Activated naive CD8-positive, alpha-beta T cell treated with anti-CD3 and anti-CD28 coated beads for 36 hours (primary cell): Measurements from ENCODE around the gene SCUBE2. TPM values are rescaled to one million over a fixed set of nuclear protein-coding genes. Genes with fewer than 3 reads are reported as not detected.
"Not testable (repeated sequence)": the region's sequence is repeated elsewhere in the genome, so short reads cannot be mapped to it uniquely, and the experiment has no call there.

Experiments used
- DNase-seq: peaks from one replicate; pipeline ENCODE4 v3.0.0; 2021
- H3K27ac Mint-ChIP-seq: one replicate; pipeline ENCODE4 v1.8.0; 2022; ENCODE audit warnings: mild to moderate bottlenecking, moderate library complexity, mixed read lengths
- H3K27me3 Mint-ChIP-seq: one replicate; pipeline ENCODE4 v1.8.0; 2022; ENCODE audit warnings: mild to moderate bottlenecking, mixed read lengths
- H3K36me3 Mint-ChIP-seq: one replicate; pipeline ENCODE4 v1.8.0; 2021; ENCODE audit warnings: mild to moderate bottlenecking, mixed read lengths
- H3K4me1 Mint-ChIP-seq: one replicate; pipeline ENCODE4 v1.8.0; 2021; ENCODE audit warnings: mixed read lengths
- H3K4me3 Mint-ChIP-seq: one replicate; pipeline ENCODE4 v1.8.0; 2022; ENCODE audit warnings: mild to moderate bottlenecking, moderate library complexity, mixed read lengths
- H3K9me3 Mint-ChIP-seq: one replicate; pipeline ENCODE4 v1.8.0; 2022; ENCODE audit warnings: mixed read lengths
- total RNA-seq, 2 experiments: library from RNA; stranded (reverse); gene quantifications; one replicate each; pipeline ENCODE4 v1.2.3, GENCODE V29; 2021

SCUBE2 gene
- total RNA-seq, 2 experiments from 2014 or later: not detected

DNA sequence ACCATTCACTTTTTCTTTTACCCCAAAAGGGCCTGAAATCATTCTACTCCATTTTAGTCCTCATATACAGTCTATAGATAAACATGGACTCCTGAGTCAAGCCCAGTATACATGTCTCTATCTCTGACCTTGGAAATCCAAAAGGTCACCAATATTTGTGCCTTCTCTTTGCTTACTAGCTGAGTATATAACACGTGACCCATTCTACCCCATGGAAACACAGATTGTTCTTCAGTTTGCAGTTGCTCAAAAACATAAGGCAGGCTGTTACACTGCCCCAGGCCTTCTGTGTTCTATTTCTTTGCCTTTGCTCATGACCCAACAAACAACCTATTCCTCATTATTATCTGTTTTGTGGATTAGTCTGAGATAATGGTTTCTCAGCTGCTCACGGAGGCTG lies 93.4 kb downstream of the SCUBE2 start:
- Mint-ChIP-seq H3K4me1 (peaks cover 15% of the 10 kb centered on the region), H3K4me3 (no peak overlapping the region), H3K27ac (no peak overlapping the region), H3K27me3 (peaks cover 37% of the 10 kb centered on the region), H3K36me3 (no peaks in the 10 kb centered on the region), H3K9me3 (no peaks in the 10 kb centered on the region)
- DNase-seq: no peak

DNA sequence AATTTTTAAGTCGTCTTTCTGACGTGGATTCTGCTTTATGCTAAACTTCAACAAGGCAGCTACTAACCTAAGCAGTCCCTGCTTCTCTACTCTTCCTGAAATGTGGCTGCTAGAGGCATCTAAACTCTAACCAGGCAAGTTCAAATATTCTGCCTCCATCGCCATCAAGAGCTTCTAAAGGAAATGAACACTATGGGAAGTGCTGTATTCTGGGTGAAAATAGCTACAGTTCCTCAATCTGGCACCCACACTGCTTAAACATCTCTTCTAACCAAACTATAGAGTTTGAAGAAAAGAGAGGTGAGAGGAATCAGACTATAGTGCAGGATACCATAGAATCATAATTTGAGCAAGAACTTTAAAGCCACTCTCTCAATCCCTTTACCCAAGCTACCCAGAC lies 93.9 kb downstream of the SCUBE2 start:
- Mint-ChIP-seq H3K9me3 (no peaks in the 10 kb centered on the region), H3K27me3 (peaks cover 32% of the 10 kb centered on the region), H3K4me3 (no peak overlapping the region), H3K36me3 (no peaks in the 10 kb centered on the region), H3K4me1 (peaks cover 11% of the 10 kb centered on the region), H3K27ac (no peak overlapping the region)
- DNase-seq: no peak

DNA sequence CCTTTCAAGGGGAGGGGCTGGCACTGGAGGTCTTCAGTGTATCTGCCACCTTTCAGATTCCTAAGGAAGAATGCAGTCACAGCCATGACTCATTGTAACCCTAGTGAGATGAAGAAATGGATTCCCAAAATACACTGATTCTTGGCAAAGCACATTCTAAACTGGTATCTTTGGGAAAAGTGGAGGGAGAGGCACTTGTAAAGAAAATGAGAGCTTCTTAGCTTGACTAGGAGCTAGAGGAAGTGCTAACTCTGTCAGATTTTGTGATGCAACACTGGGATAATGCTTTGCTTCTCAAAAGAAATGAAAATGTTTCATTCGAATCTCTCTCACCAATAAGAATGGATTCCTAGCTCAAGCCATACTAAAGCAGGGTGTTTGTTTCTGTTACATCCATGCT lies 101.9 kb downstream of the SCUBE2 start:
- no peak for DNase-seq
- peaks cover 15% of the 10 kb centered on the region for H3K27me3 Mint-ChIP-seq
- no peak overlapping the region for H3K4me3 Mint-ChIP-seq
- H3K27ac Mint-ChIP-seq: no peak overlapping the region
- no peaks in the 10 kb centered on the region for H3K9me3 Mint-ChIP-seq
- H3K36me3 Mint-ChIP-seq: no peaks in the 10 kb centered on the region
- H3K4me1 Mint-ChIP-seq: no peaks in the 10 kb centered on the region

- H3K27ac Mint-ChIP-seq: no peak overlapping the region
- no peaks in the 10 kb centered on the region for H3K9me3 Mint-ChIP-seq
- H3K27me3 Mint-ChIP-seq: peaks cover 15% of the 10 kb centered on the region
- H3K4me3 Mint-ChIP-seq: no peak overlapping the region
- no peak for DNase-seq
- no peaks in the 10 kb centered on the region for H3K4me1 Mint-ChIP-seq
- no peaks in the 10 kb centered on the region for H3K36me3 Mint-ChIP-seq
Measured at GRCh38 chr11:8988329-8989234, 102.8 kb downstream of the SCUBE2 start.

DNA sequence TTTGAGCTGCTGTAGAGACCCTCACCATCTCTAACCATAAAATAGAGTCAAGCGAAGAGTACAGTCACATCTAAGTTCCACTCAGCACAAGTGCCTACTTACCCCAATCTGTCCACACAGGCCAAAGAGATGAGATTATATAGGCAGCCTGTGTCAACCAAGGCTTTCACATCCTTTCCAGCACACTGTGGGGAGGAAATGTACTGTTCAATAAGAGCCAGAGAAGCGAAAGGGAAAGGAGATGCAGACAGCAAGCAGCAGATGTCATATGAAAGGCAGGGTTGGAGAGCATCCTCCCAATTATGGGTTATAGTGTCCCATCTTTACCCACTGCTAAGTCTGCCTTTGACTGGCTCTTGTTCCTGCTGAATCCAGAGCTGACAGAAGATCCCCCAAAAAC lies 104.0 kb downstream of the SCUBE2 start:
- Mint-ChIP-seq H3K4me3 (no peak overlapping the region), H3K36me3 (no peaks in the 10 kb centered on the region), H3K9me3 (no peaks in the 10 kb centered on the region), H3K27ac (no peak overlapping the region), H3K4me1 (no peaks in the 10 kb centered on the region), H3K27me3 (peaks cover 15% of the 10 kb centered on the region)
- no peak for DNase-seq

DNA sequence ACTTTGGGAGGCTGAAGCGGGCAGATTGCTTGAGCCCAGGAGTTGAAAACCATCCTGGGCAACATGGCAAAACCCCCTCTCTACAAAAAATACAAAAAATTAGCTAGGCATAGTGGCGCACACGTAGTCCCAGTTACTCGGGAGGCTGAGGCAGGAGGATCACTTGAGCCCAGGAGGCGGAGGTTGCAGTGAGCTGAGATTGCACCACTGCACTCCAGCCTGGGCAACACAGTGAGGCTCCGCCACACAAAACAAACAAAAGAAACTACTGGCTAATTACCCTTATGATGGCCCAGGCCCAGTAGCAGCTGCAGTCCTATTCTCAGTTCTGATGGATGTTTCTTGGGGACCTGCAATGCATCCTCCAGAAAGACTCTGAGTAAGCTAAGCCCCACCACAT lies 104.6 kb downstream of the SCUBE2 start:
- H3K4me1 Mint-ChIP-seq, H3K9me3 Mint-ChIP-seq, H3K4me3 Mint-ChIP-seq, H3K36me3 Mint-ChIP-seq, DNase-seq, H3K27ac Mint-ChIP-seq: not testable (repeated sequence)
- H3K27me3 Mint-ChIP-seq: peaks cover 15% of the 10 kb centered on the region

GRCh38 chr11:8985462-8985861 lies 105.9 kb downstream of the SCUBE2 start:
- Mint-ChIP-seq H3K36me3 (no peaks in the 10 kb centered on the region), H3K27ac (no peak overlapping the region), H3K9me3 (no peaks in the 10 kb centered on the region), H3K4me3 (no peak overlapping the region), H3K4me1 (no peaks in the 10 kb centered on the region), H3K27me3 (peaks cover 10% of the 10 kb centered on the region)
- no peak for DNase-seq

- H3K4me3 Mint-ChIP-seq: no peak overlapping the region
- H3K4me1 Mint-ChIP-seq: no peaks in the 10 kb centered on the region
Measured at GRCh38 chr11:8983552-8983951, 107.8 kb downstream of the SCUBE2 start.

DNA sequence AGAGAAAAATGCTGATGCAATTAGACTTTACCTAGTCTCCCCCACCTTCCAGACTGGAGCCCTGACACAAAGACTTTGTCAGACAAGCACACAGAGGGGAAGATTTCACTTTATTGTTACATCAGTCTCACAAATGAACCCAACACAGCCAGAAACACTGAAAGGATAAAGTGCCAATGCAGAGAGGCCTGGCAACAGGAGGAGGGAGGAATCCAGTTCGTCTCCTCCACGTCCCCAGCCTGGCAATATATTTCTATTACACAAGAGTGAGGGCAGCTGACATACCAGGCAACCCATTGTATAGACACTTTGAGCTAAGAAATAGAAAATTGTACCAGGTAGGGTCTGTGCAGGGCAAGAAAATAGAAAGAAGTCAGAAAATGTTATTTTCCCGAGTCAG lies 110.9 kb downstream of the SCUBE2 start:
- no peaks in the 10 kb centered on the region for H3K36me3 Mint-ChIP-seq
- H3K9me3 Mint-ChIP-seq: no peaks in the 10 kb centered on the region
- no peak for DNase-seq
- no peak overlapping the region for H3K4me3 Mint-ChIP-seq
- H3K27me3 Mint-ChIP-seq: no peaks in the 10 kb centered on the region
- H3K27ac Mint-ChIP-seq: no peak overlapping the region
- no peaks in the 10 kb centered on the region for H3K4me1 Mint-ChIP-seq

More at GRCh38 chr11:8983552-8983951, 107.8 kb downstream of the SCUBE2 start:
- Mint-ChIP-seq H3K27ac (no peak overlapping the region), H3K27me3 (peaks cover 6% of the 10 kb centered on the region), H3K9me3 (no peaks in the 10 kb centered on the region), H3K36me3 (no peaks in the 10 kb centered on the region)
- no peak for DNase-seq

- H3K27me3 Mint-ChIP-seq, DNase-seq, H3K4me3 Mint-ChIP-seq, H3K27ac Mint-ChIP-seq, H3K9me3 Mint-ChIP-seq, H3K36me3 Mint-ChIP-seq, H3K4me1 Mint-ChIP-seq: not testable (repeated sequence)
Measured at GRCh38 chr11:8979365-8979764, 112.0 kb downstream of the SCUBE2 start.

DNA sequence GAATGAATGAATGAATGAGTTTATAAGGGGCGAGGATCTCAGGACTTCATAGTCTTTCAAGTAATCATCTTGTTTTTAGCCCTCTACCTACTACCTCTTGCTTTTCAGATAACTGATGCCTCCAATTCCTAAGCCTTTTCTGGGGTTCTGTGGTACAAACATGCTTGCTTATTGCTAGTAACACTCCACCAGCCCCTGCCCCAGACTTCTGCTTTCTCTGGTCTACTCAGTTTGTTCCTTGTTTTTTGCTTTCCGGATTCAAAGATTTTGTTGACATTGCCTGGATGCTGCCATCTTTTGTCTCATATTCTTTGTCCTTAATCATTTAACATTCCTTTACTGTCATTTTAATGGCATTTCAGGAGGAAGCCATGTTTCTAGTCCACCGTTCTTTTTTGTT lies 118.3 kb downstream of the SCUBE2 start:
- Mint-ChIP-seq H3K4me1 (no peaks in the 10 kb centered on the region), H3K27me3 (no peaks in the 10 kb centered on the region), H3K9me3 (no peaks in the 10 kb centered on the region), H3K4me3 (no peak overlapping the region), H3K27ac (no peak overlapping the region), H3K36me3 (peaks cover 1% of the 10 kb centered on the region)
- no peak for DNase-seq

GRCh38 chr11:8971924-8972316 lies 119.5 kb downstream of the SCUBE2 start:
- no peak for DNase-seq
- H3K36me3 Mint-ChIP-seq: peaks cover 1% of the 10 kb centered on the region
- H3K9me3 Mint-ChIP-seq: no peaks in the 10 kb centered on the region
- no peaks in the 10 kb centered on the region for H3K4me1 Mint-ChIP-seq
- no peak overlapping the region for H3K27ac Mint-ChIP-seq
- H3K4me3 Mint-ChIP-seq: no peak overlapping the region
- H3K27me3 Mint-ChIP-seq: no peaks in the 10 kb centered on the region

DNA sequence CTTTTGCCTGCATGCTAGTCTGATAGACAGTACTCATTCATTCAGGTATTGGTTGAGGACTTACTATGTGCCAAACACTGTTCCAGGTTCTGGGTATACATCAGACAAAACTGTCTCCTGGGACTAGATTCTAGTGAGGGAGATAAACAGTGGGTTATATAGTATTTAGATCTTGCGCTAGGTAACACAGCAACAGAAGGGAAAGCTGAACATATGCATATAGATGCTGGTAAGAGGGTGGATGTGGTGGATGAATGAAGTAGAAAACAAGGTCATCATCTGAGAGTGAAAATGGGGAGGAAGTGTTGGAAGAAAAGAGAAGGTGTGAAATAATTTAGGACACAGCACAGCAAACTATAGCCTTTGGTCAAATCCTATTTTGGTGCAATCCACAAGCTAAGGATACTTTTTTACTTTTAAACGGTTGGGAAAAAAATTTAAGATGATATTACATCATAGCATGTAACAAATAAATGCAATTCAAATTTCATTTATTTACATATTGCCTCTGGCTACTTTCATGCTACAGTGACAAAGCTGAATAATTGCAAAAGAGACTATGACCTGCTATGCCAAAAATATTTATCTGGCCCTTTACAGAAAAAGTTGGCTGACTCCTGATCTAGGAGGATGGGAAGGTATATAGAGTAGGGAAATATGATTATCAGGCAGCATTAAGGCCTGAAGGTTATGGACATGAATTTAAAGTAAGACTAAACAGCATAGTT lies 120.0 kb downstream of the SCUBE2 start:
- no peak for DNase-seq
- Mint-ChIP-seq H3K27me3 (no peaks in the 10 kb centered on the region), H3K9me3 (no peaks in the 10 kb centered on the region), H3K4me1 (peaks cover 2% of the 10 kb centered on the region), H3K36me3 (peaks cover 1% of the 10 kb centered on the region), H3K27ac (no peak overlapping the region), H3K4me3 (no peak overlapping the region)
